ENCODE measurements around the gene NECTIN2. TPM values are rescaled to one million over a fixed set of nuclear protein-coding genes. Genes with fewer than 3 reads are reported as not detected.
"Not testable (repeated sequence)": the region's sequence is repeated elsewhere in the genome, so short reads cannot be mapped to it uniquely, and the experiment has no call there.

Gene NECTIN2
- total RNA-seq, 2 experiments from 2014 or later: 0.36 to 0.65 TPM

- Mint-ChIP-seq H3K4me1 (ENCODE audit: low read depth) (peaks cover 10% of the 10 kb centered on the region), H3K27ac (no peak overlapping the region), H3K36me3 (ENCODE audit: low read depth) (peaks cover 2% of the 10 kb centered on the region), H3K27me3 (peaks cover 30% of the 10 kb centered on the region), H3K9me3 (no peaks in the 10 kb centered on the region), H3K4me3 (no peak overlapping the region)
- ATAC-seq (no peak), DNase-seq (no peak)
- CTCF ChIA-PET: no interaction called here
- POLR2A ChIA-PET: interaction anchor here (0.6 to 1.1 kb wide), 2 partner anchors 46 to 325 kb away, joined by 3 to 5 read pairs; no protein-coding TSS in a partner anchor
- no peak for TF ChIP-seq CTCF (IDR thresholded peaks at IDR 0.05)
- intact Hi-C loops (cut with micrococcal nuclease): no loop called here
Measured at GRCh38 chr19:44908074-44908835, 62.2 kb downstream of the NECTIN2 start.

DNA sequence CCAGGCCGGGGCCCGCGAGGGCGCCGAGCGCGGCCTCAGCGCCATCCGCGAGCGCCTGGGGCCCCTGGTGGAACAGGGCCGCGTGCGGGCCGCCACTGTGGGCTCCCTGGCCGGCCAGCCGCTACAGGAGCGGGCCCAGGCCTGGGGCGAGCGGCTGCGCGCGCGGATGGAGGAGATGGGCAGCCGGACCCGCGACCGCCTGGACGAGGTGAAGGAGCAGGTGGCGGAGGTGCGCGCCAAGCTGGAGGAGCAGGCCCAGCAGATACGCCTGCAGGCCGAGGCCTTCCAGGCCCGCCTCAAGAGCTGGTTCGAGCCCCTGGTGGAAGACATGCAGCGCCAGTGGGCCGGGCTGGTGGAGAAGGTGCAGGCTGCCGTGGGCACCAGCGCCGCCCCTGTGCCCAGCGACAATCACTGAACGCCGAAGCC is 62.8 kb downstream of the NECTIN2 start:
- intact Hi-C loops (cut with micrococcal nuclease): no loop called here
- Mint-ChIP-seq H3K27ac (no peak overlapping the region), H3K4me3 (no peak overlapping the region), H3K9me3 (no peaks in the 10 kb centered on the region), H3K27me3 (peaks cover 35% of the 10 kb centered on the region), H3K36me3 (ENCODE audit: low read depth) (no peaks in the 10 kb centered on the region), H3K4me1 (ENCODE audit: low read depth) (peaks cover 8% of the 10 kb centered on the region)
- POLR2A ChIA-PET: no interaction called here
- CTCF ChIA-PET: interaction anchor here (1.5 kb wide), 1 partner anchor 43 kb away, joined by 8 read pairs; no protein-coding TSS in a partner anchor
- no peak for DNase-seq
- TF ChIP-seq CTCF (IDR thresholded peaks at IDR 0.05): no peak
- ATAC-seq: no peak

DNA sequence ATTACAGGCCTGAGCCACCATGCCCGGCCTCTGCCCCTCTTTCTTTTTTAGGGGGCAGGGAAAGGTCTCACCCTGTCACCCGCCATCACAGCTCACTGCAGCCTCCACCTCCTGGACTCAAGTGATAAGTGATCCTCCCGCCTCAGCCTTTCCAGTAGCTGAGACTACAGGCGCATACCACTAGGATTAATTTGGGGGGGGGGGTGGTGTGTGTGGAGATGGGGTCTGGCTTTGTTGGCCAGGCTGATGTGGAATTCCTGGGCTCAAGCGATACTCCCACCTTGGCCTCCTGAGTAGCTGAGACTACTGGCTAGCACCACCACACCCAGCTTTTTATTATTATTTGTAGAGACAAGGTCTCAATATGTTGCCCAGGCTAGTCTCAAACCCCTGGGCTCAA is 63.7 kb downstream of the NECTIN2 start:
- DNase-seq (no peak), ATAC-seq (no peak)
- Mint-ChIP-seq H3K4me3 (no peak overlapping the region), H3K9me3 (no peaks in the 10 kb centered on the region), H3K27ac (no peak overlapping the region), H3K4me1 (ENCODE audit: low read depth) (peaks cover 8% of the 10 kb centered on the region), H3K36me3 (ENCODE audit: low read depth) (no peaks in the 10 kb centered on the region), H3K27me3 (peaks cover 42% of the 10 kb centered on the region)
- POLR2A ChIA-PET: interaction anchor here (0.7 to 1.1 kb wide), 3 partner anchors 15 to 183 kb away, joined by 3 read pairs; no protein-coding TSS in a partner anchor
- TF ChIP-seq CTCF (IDR thresholded peaks at IDR 0.05): no peak
- intact Hi-C loops (cut with micrococcal nuclease): no loop called here
- CTCF ChIA-PET: interaction anchor here (1.5 kb wide), 1 partner anchor 42 kb away, joined by 8 read pairs; no protein-coding TSS in a partner anchor

- ATAC-seq; H3K4me3 Mint-ChIP-seq; intact Hi-C loops (cut with micrococcal nuclease); H3K36me3 Mint-ChIP-seq (ENCODE audit: low read depth); H3K9me3 Mint-ChIP-seq; H3K4me1 Mint-ChIP-seq (ENCODE audit: low read depth); H3K27ac Mint-ChIP-seq; DNase-seq: not testable (repeated sequence)
- peaks cover 30% of the 10 kb centered on the region for H3K27me3 Mint-ChIP-seq
- CTCF ChIA-PET: interaction anchor here (0.7 to 1.7 kb wide), 3 partner anchors 10 to 45 kb away, joined by 3 to 5 read pairs (median 4); no protein-coding TSS in a partner anchor
- POLR2A ChIA-PET: interaction anchor here (0.7 to 1.6 kb wide), 5 partner anchors 10 to 40 kb away, joined by 3 to 6 read pairs (median 3); no protein-coding TSS in a partner anchor
Measured at GRCh38 chr19:44911896-44912295, 65.8 kb downstream of the NECTIN2 start.

GRCh38 chr19:44912854-44913253 is 66.8 kb downstream of the NECTIN2 start:
- no peaks in the 10 kb centered on the region for H3K36me3 Mint-ChIP-seq (ENCODE audit: low read depth)
- peaks cover 2% of the 10 kb centered on the region for H3K4me1 Mint-ChIP-seq (ENCODE audit: low read depth)
- no peak for DNase-seq
- no peak for TF ChIP-seq CTCF (IDR thresholded peaks at IDR 0.05)
- CTCF ChIA-PET: interaction anchor here (1.6 kb wide), 1 partner anchor 11 kb away, joined by 4 read pairs; no protein-coding TSS in a partner anchor
- H3K27ac Mint-ChIP-seq: no peak overlapping the region
- intact Hi-C loops (cut with micrococcal nuclease): no loop called here
- POLR2A ChIA-PET: interaction anchor here (1.4 to 1.6 kb wide), 2 partner anchors 11 to 21 kb away, joined by 3 to 6 read pairs; no protein-coding TSS in a partner anchor
- no peaks in the 10 kb centered on the region for H3K9me3 Mint-ChIP-seq
- peaks cover 28% of the 10 kb centered on the region for H3K27me3 Mint-ChIP-seq
- no peak for ATAC-seq
- no peak overlapping the region for H3K4me3 Mint-ChIP-seq

GRCh38 chr19:44913512-44914432 is 67.7 kb downstream of the NECTIN2 start:
- H3K27me3 Mint-ChIP-seq: peaks cover 25% of the 10 kb centered on the region
- ChIA-PET CTCF (interaction anchor here (1.6 kb wide), 1 partner anchor 12 kb away, joined by 4 read pairs; no protein-coding TSS in a partner anchor), POLR2A (interaction anchor here (1.6 kb wide), 1 partner anchor 12 kb away, joined by 6 read pairs; no protein-coding TSS in a partner anchor)
- H3K9me3 Mint-ChIP-seq; ATAC-seq; DNase-seq; H3K36me3 Mint-ChIP-seq (ENCODE audit: low read depth); intact Hi-C loops (cut with micrococcal nuclease); H3K4me1 Mint-ChIP-seq (ENCODE audit: low read depth); H3K27ac Mint-ChIP-seq: not testable (repeated sequence)
- peak overlapping the region; percentile 82 for H3K4me3 Mint-ChIP-seq

DNA sequence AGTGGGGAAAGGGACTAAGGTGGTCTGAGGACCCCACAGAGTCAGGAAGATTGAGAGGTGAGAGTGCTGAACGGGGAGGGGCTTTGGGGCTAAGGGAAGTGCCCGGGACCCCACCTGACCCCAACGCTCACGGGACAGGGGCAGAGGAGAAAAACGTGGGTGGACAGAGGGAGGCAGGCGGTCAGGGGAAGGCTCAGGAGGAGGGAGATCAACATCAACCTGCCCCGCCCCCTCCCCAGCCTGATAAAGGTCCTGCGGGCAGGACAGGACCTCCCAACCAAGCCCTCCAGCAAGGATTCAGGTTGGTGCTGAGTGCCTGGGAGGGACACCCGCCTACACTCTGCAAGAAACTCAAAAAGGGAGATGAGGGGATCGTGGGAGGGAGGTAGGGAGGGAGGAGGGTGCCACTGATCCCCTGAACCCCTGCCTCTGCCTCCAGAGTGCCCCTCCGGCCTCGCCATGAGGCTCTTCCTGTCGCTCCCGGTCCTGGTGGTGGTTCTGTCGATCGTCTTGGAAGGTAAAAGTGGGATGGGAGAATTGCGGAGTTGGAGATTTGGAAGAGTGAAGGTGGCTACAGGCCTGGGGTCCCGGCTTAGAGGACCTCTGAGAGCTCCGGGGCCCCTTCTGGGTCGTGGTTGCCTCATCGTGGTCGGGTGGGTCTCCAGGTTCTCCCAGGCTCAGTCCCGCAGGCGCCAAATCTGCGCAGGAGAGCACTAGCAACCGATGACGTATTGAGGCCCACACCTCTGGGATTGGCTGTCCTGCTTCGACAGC is 68.5 kb downstream of the NECTIN2 start, which contains the start of gene APOC1:
Gene APOC1, plus strand, starts transcription at position 176 of the 774 bp plus-strand sequence. Its CDS starts 284 bp downstream, at position 460.
- CTCF ChIA-PET: interaction anchor here (0.9 to 1.9 kb wide), 2 partner anchors 11 to 37 kb away, joined by 5 to 10 read pairs; no protein-coding TSS in a partner anchor
- intact Hi-C loops (cut with micrococcal nuclease); H3K36me3 Mint-ChIP-seq (ENCODE audit: low read depth); H3K4me1 Mint-ChIP-seq (ENCODE audit: low read depth); H3K9me3 Mint-ChIP-seq: not testable (repeated sequence)
- POLR2A ChIA-PET: interaction anchor here (1.1 kb wide), 1 partner anchor 9 kb away, joined by 3 read pairs; no protein-coding TSS in a partner anchor
- Mint-ChIP-seq H3K27ac (peak within 1 kb of the TSS; percentile 88), H3K4me3 (peak within 1 kb of the TSS; percentile 82), H3K27me3 (peaks cover 25% of the 10 kb centered on the region)
- peak; percentile 88 for DNase-seq
- ATAC-seq: peak; percentile 97
